Activated CD8-positive, alpha-beta memory T cell treated with anti-CD3 and anti-CD28 coated beads, Interleukin-2, amount 50 U/mL, for 1 hour (primary cell): Measurements from ENCODE around the gene ADAT2.

Source experiments
- DNase-seq: peaks from one replicate; pipeline ENCODE4 v3.0.0-alpha.2; 2020; ENCODE audit errors: extremely low read depth

ADAT2 gene

GRCh38 chr6:143397227-143398222 is 53.0 kb downstream of the ADAT2 start:
- DNase-seq = peak; percentile 4

GRCh38 chr6:143396497-143397226 is 53.8 kb downstream of the ADAT2 start:
- DNase-seq = no peak

- DNase-seq = no peak
These were observed 54.8 kb downstream of the ADAT2 start for GRCh38 chr6:143395699-143396098.

GRCh38 chr6:143394389-143394788 is 56.1 kb downstream of the ADAT2 start:
- no peak for DNase-seq

GRCh38 chr6:143390278-143390677 is 60.2 kb downstream of the ADAT2 start:
- no peak for DNase-seq

GRCh38 chr6:143385636-143386035 is 64.9 kb downstream of the ADAT2 start:
- no peak for DNase-seq

- no peak for DNase-seq
These were observed 73.6 kb downstream of the ADAT2 start for GRCh38 chr6:143376861-143377260.

GRCh38 chr6:143376375-143376774 is 74.1 kb downstream of the ADAT2 start:
- DNase-seq = no peak

GRCh38 chr6:143375022-143375585 is 75.4 kb downstream of the ADAT2 start:
- DNase-seq = no peak

GRCh38 chr6:143374014-143374413 is 76.5 kb downstream of the ADAT2 start:
- no peak for DNase-seq
